Hepatocyte (in vitro differentiated cells): ENCODE results near the gene PSMD7.

ENCODE experiments used
- CTCF ChIP-seq: fragments of 200-600 bp; sonication (generic); IDR thresholded peaks from 2 replicates; pipeline ENCODE4 v1.5.1; 2016; ENCODE audit warnings: antibody characterized with exemption, mild to moderate bottlenecking; ENCODE audit not compliant: poor library complexity
- EZH2 ChIP-seq: fragments of 200-600 bp; sonication (generic); IDR thresholded peaks from 2 replicates; pipeline ENCODE4 v1.6.1; 2016; ENCODE audit warnings: antibody characterized with exemption, mild to moderate bottlenecking, borderline replicate concordance
- EZH2phosphoT487 ChIP-seq: fragments of 200-600 bp; sonication (generic); IDR thresholded peaks from one replicate; pipeline ENCODE4 v1.6.1; 2018; ENCODE audit warnings: antibody characterized with exemption, mild to moderate bottlenecking, low read depth, moderate library complexity; ENCODE audit not compliant: unreplicated experiment, severe bottlenecking

GRCh38 chr16:74296104-74296431, 546 bp upstream of the PSMD7 start:
- TF ChIP-seq EZH2 = no peak
- TF ChIP-seq CTCF = no peak
- no peak for TF ChIP-seq EZH2phosphoT487
